GM10266 (cell line): ENCODE data around the gene BMF.

ENCODE experiments used
- DNase-seq: peaks from one replicate; pipeline ENCODE4 v3.0.0; 2012; ENCODE audit errors: extremely low spot score
- CTCF ChIP-seq: IDR thresholded peaks from 2 replicates; pipeline ENCODE4 v1.5.1; 2012; ENCODE audit warnings: mild to moderate bottlenecking, low read depth; ENCODE audit not compliant: control insufficient read depth, insufficient read depth; ENCODE audit errors: missing control alignments

Gene BMF

DNA sequence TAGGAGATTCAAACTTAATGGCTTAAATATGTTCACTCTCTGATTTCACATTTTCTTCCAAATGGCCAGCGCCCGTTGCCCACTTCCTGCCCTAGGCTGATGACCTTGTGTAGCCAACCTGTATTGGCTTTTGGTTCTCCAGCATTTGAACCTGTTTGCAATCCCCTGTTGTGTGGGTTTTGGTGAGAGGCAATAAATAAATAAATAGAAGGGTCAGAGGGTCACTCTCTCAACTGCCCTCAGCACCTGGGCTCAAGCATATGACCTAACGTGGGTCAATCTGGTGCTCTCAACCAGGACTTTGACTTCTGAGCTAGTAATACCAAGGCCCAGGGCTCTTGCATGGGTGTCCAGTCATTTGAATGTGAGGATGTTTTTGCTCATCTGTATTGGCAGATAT lies 67.9 kb downstream of the BMF start:
- TF ChIP-seq CTCF = no peak

DNA sequence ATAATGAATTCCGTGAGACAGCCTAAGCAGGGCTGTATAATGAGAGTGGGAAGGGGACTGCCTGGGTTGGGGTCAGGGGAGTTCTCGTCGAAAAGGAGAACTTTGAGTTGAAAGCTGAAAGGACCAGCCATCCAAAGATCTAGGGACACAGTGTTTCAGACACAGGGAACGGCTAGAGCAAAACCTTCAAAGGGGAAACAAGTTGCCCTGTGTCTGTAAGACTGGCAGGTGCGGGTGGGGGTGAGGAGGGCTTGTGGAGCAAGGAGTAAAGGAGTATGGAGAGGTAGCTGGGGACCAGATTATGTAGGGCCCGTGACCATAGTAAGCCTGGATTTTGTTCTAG lies 68.4 kb downstream of the BMF start:
- DNase-seq = no peak
- TF ChIP-seq CTCF = no peak

More for the DNA sequence above, 67.9 kb downstream of the BMF start:
- no peak for DNase-seq

- peak; percentile 90 for DNase-seq
- TF ChIP-seq CTCF = no peak
These were observed 69.8 kb downstream of the BMF start, which contains the start of gene SRP14 for GRCh38 chr15:40038638-40039543. SRP14 (minus strand) TSS chr15:40039181; CDS start chr15:40039116, 65 bp downstream.

- no peak for DNase-seq
- TF ChIP-seq CTCF = no peak
These were observed 70.4 kb downstream of the BMF start for GRCh38 chr15:40038275-40038637.
